ENCODE data around the gene TRAF3IP3. TPM values are rescaled to one million over a fixed set of nuclear protein-coding genes. Genes with fewer than 3 reads are reported as not detected.

Gene TRAF3IP3
- total RNA-seq, 1 donor from 2014 or later = 1.0 TPM

- no peaks in the 10 kb centered on the region for H3K27me3 ChIP-seq (ENCODE audit: control insufficient read depth in 3 of 3, insufficient read depth in 3 of 3, low read length in 3 of 3)
- H3K4me3 ChIP-seq (ENCODE audit: low read length in 3 of 3) = peak overlapping the region in 2 of 3 donors; percentile 41 to 48
- H3K9ac ChIP-seq (ENCODE audit: low read depth in 1 of 3, low read length in 3 of 3) = peak overlapping the region in 2 of 3 donors; percentile 33 to 46
- no peak overlapping the region for H3K27ac ChIP-seq (ENCODE audit: low read depth, low read length)
- H3K4me1 ChIP-seq (ENCODE audit: control insufficient read depth in 3 of 3, insufficient read depth in 3 of 3, low read length in 3 of 3) = peaks cover 7 to 17% (median 10%) of the 10 kb centered on the region in 3 donors
- peaks cover 0 to 2% (median 0%) of the 10 kb centered on the region in 3 donors for H3K36me3 ChIP-seq (ENCODE audit: control insufficient read depth in 3 of 3, insufficient read depth in 3 of 3, low read length in 3 of 3)
- no peaks in the 10 kb centered on the region for H3K9me3 ChIP-seq (ENCODE audit: control insufficient read depth in 3 of 3, low read length in 3 of 3)
Observed at GRCh38 chr1:209759829-209760359, 4.0 kb downstream of the TRAF3IP3 start.

GRCh38 chr1:209761011-209761635 lies 5.3 kb downstream of the TRAF3IP3 start:
- Histone ChIP-seq H3K9ac (ENCODE audit: low read depth in 1 of 3, low read length in 3 of 3) (no peak overlapping the region), H3K4me1 (ENCODE audit: control insufficient read depth in 3 of 3, insufficient read depth in 3 of 3, low read length in 3 of 3) (peaks cover 7 to 17% (median 10%) of the 10 kb centered on the region in 3 donors), H3K27ac (ENCODE audit: low read depth, low read length) (no peak overlapping the region), H3K27me3 (ENCODE audit: control insufficient read depth in 3 of 3, insufficient read depth in 3 of 3, low read length in 3 of 3) (no peaks in the 10 kb centered on the region), H3K36me3 (ENCODE audit: control insufficient read depth in 3 of 3, insufficient read depth in 3 of 3, low read length in 3 of 3) (peaks cover 0 to 2% (median 0%) of the 10 kb centered on the region in 3 donors), H3K9me3 (ENCODE audit: control insufficient read depth in 3 of 3, low read length in 3 of 3) (no peaks in the 10 kb centered on the region), H3K4me3 (ENCODE audit: low read length in 3 of 3) (no peak overlapping the region)

- H3K9ac ChIP-seq (ENCODE audit: low read depth in 1 of 3, low read length in 3 of 3) = no peak overlapping the region
- H3K4me3 ChIP-seq (ENCODE audit: low read length in 3 of 3) = no peak overlapping the region
- no peaks in the 10 kb centered on the region for H3K36me3 ChIP-seq (ENCODE audit: control insufficient read depth in 3 of 3, insufficient read depth in 3 of 3, low read length in 3 of 3)
- no peak overlapping the region for H3K27ac ChIP-seq (ENCODE audit: low read depth, low read length)
- H3K9me3 ChIP-seq (ENCODE audit: control insufficient read depth in 3 of 3, low read length in 3 of 3) = no peaks in the 10 kb centered on the region
- no peaks in the 10 kb centered on the region for H3K27me3 ChIP-seq (ENCODE audit: control insufficient read depth in 3 of 3, insufficient read depth in 3 of 3, low read length in 3 of 3)
- peaks cover 7 to 23% (median 17%) of the 10 kb centered on the region in 3 donors for H3K4me1 ChIP-seq (ENCODE audit: control insufficient read depth in 3 of 3, insufficient read depth in 3 of 3, low read length in 3 of 3)
Observed at GRCh38 chr1:209766051-209766450, 10.2 kb downstream of the TRAF3IP3 start.

- Histone ChIP-seq H3K9ac (ENCODE audit: low read depth in 1 of 3, low read length in 3 of 3) (no peak overlapping the region), H3K9me3 (ENCODE audit: control insufficient read depth in 3 of 3, low read length in 3 of 3) (no peaks in the 10 kb centered on the region), H3K36me3 (ENCODE audit: control insufficient read depth in 3 of 3, insufficient read depth in 3 of 3, low read length in 3 of 3) (no peaks in the 10 kb centered on the region), H3K27me3 (ENCODE audit: control insufficient read depth in 3 of 3, insufficient read depth in 3 of 3, low read length in 3 of 3) (no peaks in the 10 kb centered on the region), H3K4me3 (ENCODE audit: low read length in 3 of 3) (no peak overlapping the region), H3K27ac (ENCODE audit: low read depth, low read length) (no peak overlapping the region), H3K4me1 (ENCODE audit: control insufficient read depth in 3 of 3, insufficient read depth in 3 of 3, low read length in 3 of 3) (peaks cover 7 to 25% (median 22%) of the 10 kb centered on the region in 3 donors)
Observed at GRCh38 chr1:209767096-209767495, 11.2 kb downstream of the TRAF3IP3 start.

- Histone ChIP-seq H3K4me1 (ENCODE audit: control insufficient read depth in 3 of 3, insufficient read depth in 3 of 3, low read length in 3 of 3) (peaks cover 7 to 25% (median 22%) of the 10 kb centered on the region in 3 donors), H3K4me3 (ENCODE audit: low read length in 3 of 3) (no peak overlapping the region), H3K27ac (ENCODE audit: low read depth, low read length) (no peak overlapping the region), H3K9ac (ENCODE audit: low read depth in 1 of 3, low read length in 3 of 3) (no peak overlapping the region), H3K9me3 (ENCODE audit: control insufficient read depth in 3 of 3, low read length in 3 of 3) (no peaks in the 10 kb centered on the region), H3K27me3 (ENCODE audit: control insufficient read depth in 3 of 3, insufficient read depth in 3 of 3, low read length in 3 of 3) (no peaks in the 10 kb centered on the region), H3K36me3 (ENCODE audit: control insufficient read depth in 3 of 3, insufficient read depth in 3 of 3, low read length in 3 of 3) (no peaks in the 10 kb centered on the region)
Observed at GRCh38 chr1:209767706-209768105, 11.9 kb downstream of the TRAF3IP3 start.

GRCh38 chr1:209768354-209768774 lies 12.5 kb downstream of the TRAF3IP3 start:
- no peaks in the 10 kb centered on the region for H3K36me3 ChIP-seq (ENCODE audit: control insufficient read depth in 3 of 3, insufficient read depth in 3 of 3, low read length in 3 of 3)
- H3K27ac ChIP-seq (ENCODE audit: low read depth, low read length) = peak overlapping the region; percentile 52
- peak overlapping the region in 1 of 3 donors; percentile 14 for H3K4me3 ChIP-seq (ENCODE audit: low read length in 3 of 3)

GRCh38 chr1:209769171-209769904 lies 13.5 kb downstream of the TRAF3IP3 start:
- Histone ChIP-seq H3K9ac (ENCODE audit: low read depth in 1 of 3, low read length in 3 of 3) (peak overlapping the region in 1 of 3 donors; percentile 8), H3K4me3 (ENCODE audit: low read length in 3 of 3) (peak overlapping the region; percentile 14 to 22 (median 20)), H3K9me3 (ENCODE audit: control insufficient read depth in 3 of 3, low read length in 3 of 3) (no peaks in the 10 kb centered on the region)

More at GRCh38 chr1:209768354-209768774, 12.5 kb downstream of the TRAF3IP3 start:
- H3K9me3 ChIP-seq (ENCODE audit: control insufficient read depth in 3 of 3, low read length in 3 of 3) = no peaks in the 10 kb centered on the region
- no peaks in the 10 kb centered on the region for H3K27me3 ChIP-seq (ENCODE audit: control insufficient read depth in 3 of 3, insufficient read depth in 3 of 3, low read length in 3 of 3)
- H3K4me1 ChIP-seq (ENCODE audit: control insufficient read depth in 3 of 3, insufficient read depth in 3 of 3, low read length in 3 of 3) = peaks cover 7 to 25% (median 22%) of the 10 kb centered on the region in 3 donors
- H3K9ac ChIP-seq (ENCODE audit: low read depth in 1 of 3, low read length in 3 of 3) = no peak overlapping the region

GRCh38 chr1:209769971-209770370 lies 14.1 kb downstream of the TRAF3IP3 start:
- H3K27me3 ChIP-seq (ENCODE audit: control insufficient read depth in 3 of 3, insufficient read depth in 3 of 3, low read length in 3 of 3) = no peaks in the 10 kb centered on the region
- H3K9me3 ChIP-seq (ENCODE audit: control insufficient read depth in 3 of 3, low read length in 3 of 3) = no peaks in the 10 kb centered on the region
- peak overlapping the region in 1 of 3 donors; percentile 35 for H3K4me3 ChIP-seq (ENCODE audit: low read length in 3 of 3)
- H3K9ac ChIP-seq (ENCODE audit: low read depth in 1 of 3, low read length in 3 of 3) = no peak overlapping the region
- peaks cover 7 to 25% (median 22%) of the 10 kb centered on the region in 3 donors for H3K4me1 ChIP-seq (ENCODE audit: control insufficient read depth in 3 of 3, insufficient read depth in 3 of 3, low read length in 3 of 3)
- no peaks in the 10 kb centered on the region for H3K36me3 ChIP-seq (ENCODE audit: control insufficient read depth in 3 of 3, insufficient read depth in 3 of 3, low read length in 3 of 3)
- peak overlapping the region; percentile 52 for H3K27ac ChIP-seq (ENCODE audit: low read depth, low read length)

More at GRCh38 chr1:209769171-209769904, 13.5 kb downstream of the TRAF3IP3 start:
- Histone ChIP-seq H3K27ac (ENCODE audit: low read depth, low read length) (peak overlapping the region; percentile 52), H3K27me3 (ENCODE audit: control insufficient read depth in 3 of 3, insufficient read depth in 3 of 3, low read length in 3 of 3) (no peaks in the 10 kb centered on the region), H3K36me3 (ENCODE audit: control insufficient read depth in 3 of 3, insufficient read depth in 3 of 3, low read length in 3 of 3) (no peaks in the 10 kb centered on the region), H3K4me1 (ENCODE audit: control insufficient read depth in 3 of 3, insufficient read depth in 3 of 3, low read length in 3 of 3) (peaks cover 7 to 25% (median 22%) of the 10 kb centered on the region in 3 donors)

- no peaks in the 10 kb centered on the region for H3K27me3 ChIP-seq (ENCODE audit: control insufficient read depth in 3 of 3, insufficient read depth in 3 of 3, low read length in 3 of 3)
- H3K4me1 ChIP-seq (ENCODE audit: control insufficient read depth in 3 of 3, insufficient read depth in 3 of 3, low read length in 3 of 3) = peaks cover 7 to 25% (median 22%) of the 10 kb centered on the region in 3 donors
- no peaks in the 10 kb centered on the region for H3K9me3 ChIP-seq (ENCODE audit: control insufficient read depth in 3 of 3, low read length in 3 of 3)
- no peak overlapping the region for H3K4me3 ChIP-seq (ENCODE audit: low read length in 3 of 3)
- H3K36me3 ChIP-seq (ENCODE audit: control insufficient read depth in 3 of 3, insufficient read depth in 3 of 3, low read length in 3 of 3) = no peaks in the 10 kb centered on the region
- no peak overlapping the region for H3K27ac ChIP-seq (ENCODE audit: low read depth, low read length)
- H3K9ac ChIP-seq (ENCODE audit: low read depth in 1 of 3, low read length in 3 of 3) = no peak overlapping the region
Observed at GRCh38 chr1:209770636-209771415, 15.0 kb downstream of the TRAF3IP3 start.

All from skeletal muscle tissue (tissue), 4 donors.